GM19455 (cell line): ENCODE results near the gene C9orf78.
"Not testable (repeated sequence)": the region's sequence is repeated elsewhere in the genome, so short reads cannot be mapped to it uniquely, and the experiment has no call there.

Experiments
- ATAC-seq: cut with Tn5 transposase; IDR thresholded peaks from one replicate; pipeline ENCODE4 v1.9.1; 2021; ENCODE audit not compliant: unreplicated experiment

The C9orf78 gene

DNA sequence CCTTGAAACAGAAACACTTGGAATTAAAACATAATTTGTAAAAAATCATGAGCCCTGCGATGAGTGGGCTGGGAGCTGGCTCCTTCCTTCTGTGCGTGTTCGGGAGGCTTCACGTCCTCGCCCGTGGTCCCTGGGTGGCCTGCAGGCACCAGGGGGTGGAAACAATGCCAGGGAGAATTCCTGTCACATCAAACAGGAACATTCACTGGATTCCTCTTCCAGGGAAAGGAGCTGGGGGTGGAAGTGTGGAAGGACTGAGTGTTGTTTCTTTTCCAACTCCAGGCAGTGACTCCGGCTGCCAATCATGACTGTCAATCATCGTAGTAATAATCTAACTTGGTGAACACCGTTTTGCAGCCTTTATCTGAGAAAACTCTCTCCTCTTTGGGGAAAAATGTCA is 21.4 kb downstream of the C9orf78 start:
- ATAC-seq: no peak

DNA sequence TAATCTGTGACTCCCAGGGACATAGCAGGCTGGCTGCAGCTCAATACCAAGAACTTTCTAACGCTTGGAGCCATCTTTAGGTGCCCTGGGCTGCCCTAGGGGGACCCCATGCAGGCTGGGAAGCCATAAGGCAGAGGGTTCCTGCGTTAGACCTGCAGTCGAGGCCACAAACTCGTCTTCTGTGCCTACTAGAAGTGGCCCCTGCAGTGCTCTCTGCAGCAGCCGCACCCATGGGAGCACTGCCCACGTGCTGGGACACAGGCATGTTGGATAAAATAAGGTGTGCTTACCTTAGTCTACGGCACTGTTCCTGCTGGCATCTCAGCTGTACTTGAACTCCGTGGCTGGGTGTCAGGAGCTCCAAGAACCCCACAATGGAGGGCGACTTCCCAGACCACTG is 22.7 kb downstream of the C9orf78 start:
- ATAC-seq: no peak

DNA sequence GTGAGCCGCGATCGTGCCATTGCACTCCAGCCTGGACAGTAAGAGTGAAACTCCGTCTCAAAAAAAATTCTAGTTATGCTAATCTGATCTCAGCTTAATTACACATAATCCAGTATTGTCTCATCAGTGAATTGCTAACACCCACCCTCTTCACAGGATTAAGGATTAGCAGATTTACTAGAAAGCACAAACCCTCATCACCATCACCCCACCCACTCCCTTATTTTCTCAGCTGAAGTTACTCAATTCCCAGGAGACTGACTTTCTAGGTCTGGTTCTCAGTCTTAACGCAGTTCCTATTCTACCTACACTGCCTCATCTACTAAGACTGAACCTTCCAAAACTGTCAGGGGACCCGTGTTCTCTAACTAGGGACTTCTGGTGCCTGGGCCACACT is 23.1 kb downstream of the C9orf78 start:
- no peak for ATAC-seq

DNA sequence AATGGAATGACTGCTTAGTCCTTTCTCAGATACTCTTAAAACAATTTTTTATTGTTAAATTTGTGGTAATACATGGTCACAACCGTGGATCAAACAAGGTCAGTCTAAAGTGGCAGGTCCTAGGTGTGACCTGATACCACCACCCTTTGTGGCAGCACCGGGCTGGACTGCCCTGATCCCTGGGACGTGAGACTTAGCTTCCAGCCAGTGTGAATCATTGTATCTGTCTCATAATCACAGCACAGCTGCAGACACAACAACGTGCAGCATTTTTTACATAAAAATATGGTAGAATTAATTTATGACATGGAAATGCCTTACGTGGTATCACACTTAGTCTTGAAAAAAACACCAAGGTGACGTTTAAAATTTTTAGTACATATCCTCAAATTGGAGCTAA is 24.3 kb downstream of the C9orf78 start:
- no peak for ATAC-seq

DNA sequence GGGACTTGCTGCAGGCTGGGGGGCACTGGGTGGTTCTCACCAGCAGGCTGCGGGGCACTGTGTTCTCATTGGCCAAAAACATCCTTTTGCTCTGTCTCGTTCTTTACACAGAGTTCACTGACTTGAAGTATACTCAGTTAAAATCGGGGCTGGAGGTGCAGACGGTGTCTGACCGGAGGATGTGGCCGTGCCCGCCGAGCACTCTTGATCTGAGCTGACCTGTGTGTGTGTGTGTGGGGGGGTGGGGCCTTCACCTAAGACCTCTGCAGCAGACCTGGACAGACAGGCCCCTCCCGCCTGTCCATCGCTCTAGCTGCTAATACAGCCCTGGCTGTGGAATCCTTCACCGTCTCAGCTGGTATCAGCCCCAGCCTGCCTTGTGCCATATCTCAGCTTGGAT is 25.0 kb downstream of the C9orf78 start:
- ATAC-seq: no peak

DNA sequence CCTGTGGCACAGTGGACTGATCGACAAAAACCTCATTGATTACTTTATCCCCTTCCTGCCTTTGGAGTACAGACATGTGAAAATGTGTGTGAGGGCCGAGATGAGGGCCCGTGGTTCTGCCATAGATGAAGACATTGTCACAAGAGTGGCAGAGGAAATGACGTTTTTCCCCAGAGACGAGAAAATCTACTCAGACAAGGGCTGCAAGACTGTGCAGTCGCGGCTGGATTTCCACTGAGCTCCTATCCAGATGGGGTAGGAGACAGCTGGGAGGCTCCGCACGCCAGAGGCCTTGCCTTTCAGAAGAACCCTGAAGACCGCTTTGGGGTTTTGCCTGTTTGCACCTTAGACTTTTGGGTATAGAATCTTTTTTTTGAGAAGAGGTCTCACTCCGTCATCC is 25.7 kb downstream of the C9orf78 start:
- no peak for ATAC-seq

DNA sequence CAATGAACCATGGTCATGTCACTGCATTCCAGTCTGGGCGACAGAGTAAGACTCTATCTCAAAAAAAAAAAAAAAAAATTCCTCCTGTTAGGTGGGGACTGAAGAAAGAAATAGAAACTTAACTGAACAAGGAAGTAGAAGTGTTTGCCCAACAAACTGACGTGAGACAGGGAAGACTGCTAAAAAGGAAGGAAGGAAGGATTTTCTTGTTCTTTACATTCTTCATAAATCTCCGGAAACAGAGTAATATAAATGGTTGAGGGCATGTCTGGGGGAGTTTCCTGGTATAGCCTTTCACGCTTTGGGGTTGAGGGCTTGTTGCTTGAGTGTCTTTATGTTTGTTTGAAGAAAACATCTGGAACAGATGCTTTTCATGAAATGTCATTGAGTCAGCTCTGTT is 29.0 kb downstream of the C9orf78 start:
- ATAC-seq: no peak

DNA sequence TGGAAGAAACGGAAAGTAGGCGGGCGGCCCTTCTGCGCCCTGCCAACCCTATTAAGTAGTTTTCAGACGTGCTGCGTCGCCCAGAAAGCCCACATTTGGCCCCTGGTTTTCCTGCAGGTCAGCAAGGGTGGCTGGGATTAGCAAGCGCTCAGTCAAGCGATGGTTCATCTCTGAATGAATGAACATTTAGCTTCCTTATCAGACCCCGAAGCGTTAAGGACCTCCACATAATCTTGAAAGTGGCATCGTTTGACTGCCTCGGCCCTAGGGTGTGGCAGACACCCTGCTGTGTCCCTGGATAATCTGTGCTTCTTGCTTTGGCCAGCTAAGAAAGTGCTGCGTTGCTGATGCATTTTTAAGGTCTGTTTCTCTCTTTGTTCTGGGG is 31.4 kb downstream of the C9orf78 start:
- ATAC-seq: peak; percentile 9

DNA sequence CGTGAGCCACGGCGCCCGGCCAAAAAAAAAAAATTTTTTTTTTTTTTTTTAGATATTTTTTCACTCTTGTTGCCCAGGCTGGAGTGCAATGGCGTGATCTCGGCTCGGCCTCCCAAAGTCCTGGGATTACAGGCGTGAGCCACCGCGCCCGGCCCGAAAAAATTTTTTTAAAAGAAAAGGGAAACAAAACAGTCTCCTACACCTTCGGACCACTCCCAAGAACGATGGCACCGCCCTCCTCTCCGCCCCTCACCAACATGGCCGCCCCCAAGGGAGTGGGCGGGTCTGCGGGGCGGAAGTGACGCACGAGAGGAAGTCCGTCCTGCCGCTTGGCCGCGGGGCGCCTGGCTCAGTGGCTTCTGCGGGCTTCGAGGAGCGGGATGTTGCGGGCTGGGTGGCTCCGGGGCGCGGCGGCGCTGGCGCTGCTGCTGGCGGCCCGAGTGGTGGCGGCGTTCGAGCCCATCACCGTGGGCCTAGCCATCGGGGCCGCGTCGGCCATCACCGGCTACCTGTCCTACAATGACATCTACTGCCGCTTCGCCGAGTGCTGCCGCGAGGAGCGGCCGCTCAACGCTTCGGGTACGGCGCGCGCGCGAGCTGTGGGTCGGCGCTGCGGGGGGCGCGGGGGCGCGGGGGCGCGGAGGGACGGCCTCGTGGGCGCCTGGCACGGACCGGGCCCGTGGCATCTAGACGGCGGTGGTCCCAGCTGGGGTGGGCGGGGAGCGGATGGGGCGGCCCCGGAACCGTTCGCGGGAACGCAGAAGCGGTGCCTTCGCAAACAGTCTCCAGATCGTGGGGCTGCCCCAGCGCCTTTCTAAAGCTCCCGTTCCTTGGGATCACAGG is 32.0 kb downstream of the C9orf78 start, which contains the start of gene TOR1B:
Gene TOR1B (plus strand): TSS at position 352 of the 843 bp plus-strand sequence. CDS start 29 bp downstream, at position 381.
- ATAC-seq: peak; percentile 89

DNA sequence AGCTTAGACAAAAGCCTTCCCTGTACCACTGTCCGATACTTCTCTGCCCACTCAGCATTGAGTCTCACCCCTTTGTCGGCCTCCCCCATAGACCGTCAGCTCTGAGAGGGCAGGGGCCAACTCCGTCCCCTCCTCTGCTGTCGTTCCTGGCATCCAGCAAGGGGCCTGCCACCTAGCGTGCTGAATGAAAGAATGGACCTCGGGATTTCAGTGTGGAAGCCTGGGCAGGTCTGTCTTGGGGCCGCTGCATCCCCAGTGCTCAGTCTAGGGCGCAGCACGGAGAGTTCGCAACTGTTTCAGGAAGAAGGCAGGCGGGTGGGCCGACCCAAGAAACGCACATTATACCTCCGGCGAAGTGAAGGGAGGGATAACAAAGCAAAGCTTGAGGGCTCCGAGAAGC is 33.6 kb downstream of the C9orf78 start:
- no peak for ATAC-seq

DNA sequence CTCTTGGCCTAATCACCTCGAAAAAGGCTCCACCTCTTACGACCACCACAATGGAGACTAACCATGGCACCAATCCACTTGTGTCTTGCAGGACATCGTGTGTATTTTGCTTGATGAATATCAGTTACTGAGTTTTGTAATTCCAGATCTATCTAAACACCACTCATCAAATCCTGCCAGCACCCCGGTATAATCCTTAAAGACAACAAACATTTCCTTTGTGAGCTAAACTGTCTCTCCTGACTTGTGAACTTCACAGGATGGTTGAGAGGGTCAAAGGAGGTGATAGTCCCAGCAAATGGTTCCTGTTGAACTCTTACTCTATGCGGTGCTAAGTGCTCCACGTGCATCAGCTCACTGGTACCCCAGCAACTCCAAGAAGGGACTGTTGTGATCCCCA is 36.1 kb downstream of the C9orf78 start:
- no peak for ATAC-seq

DNA sequence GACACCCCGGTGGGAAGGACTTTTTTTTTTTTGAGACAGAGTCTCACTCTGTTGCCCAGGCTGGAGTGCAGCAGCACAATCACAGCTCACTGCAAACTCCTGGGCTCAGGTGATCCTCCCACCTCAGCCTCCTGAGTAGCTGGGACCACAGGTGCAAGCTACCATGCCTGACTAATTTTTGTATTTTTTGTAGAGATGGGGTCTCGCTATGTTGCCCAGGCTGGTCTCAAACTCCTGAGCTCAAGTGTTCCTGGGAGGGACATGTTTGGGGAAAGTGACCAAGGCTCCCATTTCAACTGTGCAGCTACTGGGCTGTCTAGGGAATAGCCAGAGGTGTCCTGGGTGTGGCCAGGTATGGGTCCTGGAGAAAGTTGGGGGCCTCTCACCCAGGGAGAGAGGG is 39.0 kb downstream of the C9orf78 start:
- not testable (repeated sequence) for ATAC-seq

DNA sequence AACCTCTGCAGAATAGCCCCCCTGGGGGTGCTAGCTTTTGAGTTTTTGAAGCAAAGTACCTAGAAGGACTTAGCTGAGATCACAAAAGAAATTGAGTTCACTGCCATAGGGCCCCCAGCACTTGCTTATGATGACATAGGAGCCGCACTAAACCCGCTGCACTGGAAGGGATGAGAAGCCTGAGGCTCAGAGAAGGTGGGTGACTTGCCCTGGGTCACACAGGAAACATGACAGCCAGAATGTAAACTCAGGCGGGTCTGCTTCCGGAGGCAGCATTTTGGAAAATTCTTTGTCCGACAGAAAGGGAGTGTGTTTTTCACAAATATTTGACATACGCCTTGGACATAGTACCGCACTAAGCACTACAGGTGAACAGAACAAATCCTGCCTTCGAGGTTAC is 40.5 kb downstream of the C9orf78 start:
- no peak for ATAC-seq

DNA sequence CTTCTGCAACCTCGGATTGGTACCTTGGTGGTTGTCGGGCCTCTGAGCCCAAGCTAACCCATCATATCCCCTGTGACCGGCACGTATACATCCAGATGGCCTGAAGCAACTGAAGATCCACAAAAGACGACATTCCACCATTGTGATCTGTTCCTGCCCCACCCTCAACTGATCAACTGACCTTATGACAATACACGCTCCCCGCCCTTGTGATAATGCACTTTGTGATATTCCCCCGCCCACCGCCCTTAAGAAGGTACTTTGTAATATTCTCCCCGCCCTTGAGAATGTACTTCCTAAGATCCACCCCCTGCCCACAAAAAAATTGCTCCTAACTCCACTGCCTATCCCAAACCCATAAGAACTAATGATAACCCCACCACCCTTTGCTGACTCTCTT is 48.6 kb downstream of the C9orf78 start:
- no peak for ATAC-seq

DNA sequence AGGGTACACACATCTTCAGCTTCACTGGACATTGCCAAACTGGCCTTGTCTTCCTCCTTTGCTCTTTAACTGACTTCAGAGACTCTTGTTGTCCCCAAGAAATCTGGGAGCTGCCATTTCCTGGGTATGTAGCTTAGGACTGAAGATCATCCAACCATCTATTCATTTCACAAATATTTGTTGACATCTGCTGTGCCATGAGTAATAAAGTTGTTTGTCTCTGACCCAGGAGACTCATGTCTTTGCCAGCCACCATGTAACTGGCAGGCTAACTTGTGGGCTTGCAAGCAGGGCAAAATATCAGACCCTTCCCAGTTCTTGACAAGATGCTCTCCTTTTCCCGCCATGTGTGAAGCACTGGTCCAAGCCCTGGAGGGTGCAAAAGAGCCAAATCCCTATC is 49.2 kb downstream of the C9orf78 start:
- no peak for ATAC-seq

DNA sequence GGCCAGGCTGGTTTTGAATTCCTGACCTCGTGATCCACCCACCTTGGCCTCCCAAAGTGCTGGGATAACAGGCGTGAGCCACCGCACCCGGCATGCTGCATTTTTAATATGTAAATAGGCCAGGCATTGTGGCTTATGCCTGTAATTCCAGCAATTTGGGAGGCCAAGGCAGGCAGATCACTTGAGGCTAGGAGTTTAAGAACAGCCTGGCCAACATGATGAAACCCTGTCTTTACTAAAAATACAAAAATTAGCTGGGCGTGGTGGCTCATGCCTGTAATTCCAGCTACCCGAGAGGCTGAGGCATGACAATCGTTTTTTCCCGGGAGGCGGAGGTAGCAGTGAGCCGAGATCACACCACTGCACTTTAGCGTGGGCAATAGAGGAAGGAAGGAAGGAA is 50.1 kb downstream of the C9orf78 start:
- not testable (repeated sequence) for ATAC-seq

DNA sequence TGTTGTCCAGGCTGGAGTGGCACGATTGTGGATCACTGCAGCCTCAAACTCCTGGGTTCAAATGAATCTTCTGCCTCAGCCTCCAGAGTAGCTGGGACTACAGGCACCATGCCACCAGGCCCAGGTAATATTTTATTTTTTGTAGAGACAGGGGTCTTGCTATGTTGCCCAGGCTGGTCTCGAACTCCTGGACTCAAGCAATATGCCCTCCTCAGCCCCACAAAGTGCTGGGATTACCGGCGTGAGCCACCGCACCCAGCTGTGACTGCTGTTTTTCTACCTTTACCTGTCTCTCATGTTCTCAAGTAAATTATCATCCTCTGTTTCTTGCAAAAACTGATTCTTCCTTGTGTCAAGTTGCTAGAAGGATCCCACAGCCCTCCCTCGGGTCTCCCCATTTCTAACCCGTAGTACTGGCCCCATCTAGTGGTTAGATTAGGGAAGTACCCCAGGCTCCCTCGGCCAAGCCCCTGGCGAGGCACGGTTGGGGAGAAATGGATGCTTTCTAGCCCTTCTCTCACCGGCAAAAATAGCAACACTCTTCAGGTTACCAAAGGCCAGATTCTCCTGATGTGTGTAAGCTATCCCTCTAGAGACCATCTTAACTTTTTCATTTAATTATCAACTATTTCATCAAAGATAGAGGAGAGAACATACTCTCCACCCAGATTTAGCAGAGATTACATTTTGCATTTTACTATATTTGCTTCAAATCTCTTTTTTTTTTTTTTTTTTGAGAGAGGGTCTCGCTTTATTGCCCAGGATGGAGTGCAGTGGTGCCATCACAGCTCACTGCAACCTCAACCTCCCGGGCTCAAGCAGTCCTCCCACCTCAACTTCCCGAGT is 51.3 kb downstream of the C9orf78 start:
- no peak for ATAC-seq

DNA sequence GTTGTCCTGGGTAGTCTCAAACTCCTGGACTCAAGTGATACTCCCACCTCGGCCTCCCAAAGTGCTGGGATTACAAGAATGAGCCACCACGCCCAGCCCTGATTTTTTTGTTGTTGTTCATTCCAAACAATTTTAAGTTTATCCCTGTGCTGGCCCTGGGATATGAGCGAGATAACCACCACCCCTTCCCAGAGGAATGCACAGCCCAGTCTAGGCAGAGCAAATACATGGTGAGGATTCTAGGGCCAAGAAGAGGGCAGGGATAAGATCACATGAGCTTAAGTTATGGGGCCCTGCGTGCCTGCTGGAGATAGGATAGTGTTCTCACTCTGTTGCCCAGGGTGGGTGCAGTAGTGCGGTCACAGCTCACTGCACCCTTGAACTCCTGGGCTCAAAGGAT is 53.1 kb downstream of the C9orf78 start:
- no peak for ATAC-seq

DNA sequence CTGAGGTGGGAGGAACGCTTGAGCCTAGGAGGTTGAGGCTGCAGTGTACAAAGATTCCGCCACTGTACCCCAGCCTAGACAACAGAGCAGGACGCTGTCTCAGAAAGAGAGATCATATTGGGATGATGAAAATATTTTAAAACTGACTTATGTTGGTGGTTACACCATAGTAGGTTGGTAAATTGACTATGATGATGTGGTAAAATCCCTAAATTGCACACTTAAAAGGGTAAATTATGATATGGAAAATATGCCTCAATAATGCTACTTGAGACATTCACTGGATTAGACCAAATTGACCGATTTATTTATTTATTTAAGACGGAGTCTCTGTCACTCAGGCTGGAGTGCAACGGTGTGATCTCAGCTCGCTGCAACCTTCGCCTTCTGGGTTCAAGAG is 53.9 kb downstream of the C9orf78 start:
- ATAC-seq: no peak

DNA sequence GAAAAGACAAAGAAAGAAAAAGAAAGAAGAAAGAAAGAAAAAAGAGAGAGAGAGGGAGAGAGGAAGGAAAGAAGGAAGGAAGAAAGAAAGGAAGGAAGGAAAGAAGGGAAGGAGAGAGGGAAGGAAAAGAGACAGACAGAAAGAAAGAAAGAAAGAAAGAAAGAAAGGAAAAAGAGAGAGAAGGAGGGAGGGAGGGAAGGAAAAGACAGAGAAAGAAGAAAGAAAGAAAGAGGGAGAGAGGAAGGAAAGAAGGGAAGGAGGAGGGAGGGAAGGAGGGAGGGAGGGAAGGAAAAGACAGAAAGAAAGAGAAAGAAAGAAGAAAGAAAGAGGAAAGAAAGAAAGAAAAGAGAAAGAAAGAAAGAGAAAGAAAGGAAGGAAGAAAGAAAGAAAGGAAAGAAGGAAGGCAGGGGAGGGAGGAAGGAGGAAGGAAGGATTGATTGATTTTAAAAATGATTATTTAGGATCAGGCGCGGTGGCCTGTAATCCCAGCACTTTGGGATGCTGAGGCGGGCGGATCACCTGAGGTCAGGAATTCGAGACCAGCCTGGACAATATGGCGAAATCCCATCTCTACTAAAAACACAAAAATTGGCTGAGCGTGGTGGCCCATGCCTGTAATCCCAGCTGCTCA is 55.4 kb downstream of the C9orf78 start:
- no peak for ATAC-seq

DNA sequence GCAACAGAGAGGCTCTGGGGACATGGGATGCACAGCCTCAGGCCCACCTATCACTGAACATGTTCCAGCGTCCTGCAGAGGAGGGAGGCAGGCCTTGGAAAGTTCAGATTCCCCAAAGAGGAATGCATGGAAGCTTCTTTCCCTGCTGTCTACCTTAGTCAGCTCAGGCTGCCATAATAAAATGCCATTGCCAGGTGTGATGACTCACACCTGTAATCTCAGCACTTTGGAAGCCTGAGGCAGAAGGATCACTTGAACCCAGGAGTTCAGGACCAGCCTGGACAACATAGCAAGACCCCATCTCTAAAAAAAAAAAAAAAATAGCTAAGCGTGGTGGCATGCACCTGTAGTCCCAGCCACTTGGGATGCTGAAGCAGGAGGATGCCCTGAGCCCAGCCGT is 56.6 kb downstream of the C9orf78 start:
- no peak for ATAC-seq

DNA sequence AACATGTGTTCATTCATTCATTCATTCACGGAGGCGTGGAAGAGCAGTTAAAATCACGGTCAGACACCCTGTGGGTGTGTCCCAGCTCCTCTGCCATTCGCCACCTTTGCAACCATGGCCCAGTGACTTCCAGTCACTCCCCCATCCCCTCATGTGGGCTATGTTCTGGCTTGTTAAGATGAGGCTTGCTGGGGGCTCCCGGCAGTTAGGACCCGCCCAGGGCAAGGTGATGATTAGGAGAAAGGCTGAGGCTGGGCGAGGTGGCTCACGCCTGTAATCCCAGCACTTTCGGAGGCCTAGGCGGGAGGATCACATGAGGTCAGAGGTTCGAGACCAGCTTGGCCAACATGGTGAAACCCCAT is 57.3 kb downstream of the C9orf78 start:
- ATAC-seq: no peak
